Stomach smooth muscle (tissue), 2 donors: ENCODE measurements around the gene AAK1.
"Not testable (repeated sequence)": the region's sequence is repeated elsewhere in the genome, so short reads cannot be mapped to it uniquely, and the experiment has no call there.

Experiments
- H3K27ac ChIP-seq: one replicate; pipeline ENCODE4 v1.7.0; 2013; ENCODE audit warnings: mild to moderate bottlenecking, low read length, inconsistent platforms
- H3K27me3 ChIP-seq, 2 donors: one replicate each; pipeline ENCODE4 v1.7.0; 2013; ENCODE audit warnings: low read length in 2 of 2; ENCODE audit not compliant: insufficient read depth in 2 of 2, control insufficient read depth in 1 of 2
- H3K36me3 ChIP-seq, 2 donors: one replicate each; pipeline ENCODE4 v1.7.0; 2013; ENCODE audit warnings: low read length in 2 of 2; ENCODE audit not compliant: control insufficient read depth in 2 of 2, insufficient read depth in 2 of 2
- H3K4me1 ChIP-seq: one replicate; pipeline ENCODE4 v1.7.0; 2013; ENCODE audit warnings: low read length; ENCODE audit not compliant: control insufficient read depth, insufficient read depth
- H3K4me3 ChIP-seq, 2 donors: one replicate each; pipeline ENCODE4 v1.7.0; 2013; ENCODE audit warnings: low read length in 2 of 2
- H3K9ac ChIP-seq, 2 donors: one replicate each; pipeline ENCODE4 v1.7.0; 2013; ENCODE audit warnings: low read length in 2 of 2, mild to moderate bottlenecking in 1 of 2
- H3K9me3 ChIP-seq, 2 donors: one replicate each; pipeline ENCODE4 v1.7.0; 2013; ENCODE audit warnings: low read length in 2 of 2; ENCODE audit not compliant: control insufficient read depth in 2 of 2
- donor health status: healthy.
- donor health status: Pancreatic carcinoma.

The AAK1 gene

GRCh38 chr2:69438580-69438979 lies 205.0 kb downstream of the AAK1 start:
- Histone ChIP-seq H3K4me1 (peaks cover 19% of the 10 kb centered on the region), H3K9me3 (no peaks in the 10 kb centered on the region), H3K27me3 (no peaks in the 10 kb centered on the region), H3K4me3 (no peak overlapping the region), H3K27ac (peak overlapping the region; percentile 99), H3K36me3 (no peaks in the 10 kb centered on the region), H3K9ac (peak overlapping the region in 1 of 2 donors; percentile 87)

GRCh38 chr2:69437751-69438154 lies 205.8 kb downstream of the AAK1 start:
- peak overlapping the region; percentile 73 to 96 for H3K4me3 ChIP-seq

GRCh38 chr2:69436938-69437750 lies 206.4 kb downstream of the AAK1 start, which contains the start of gene NFU1:
NFU1 (minus strand) TSS chr2:69437435; CDS start chr2:69437422, 13 bp downstream.
- peak within 1 kb of the TSS; percentile 99 for H3K27ac ChIP-seq
- H3K9me3 ChIP-seq, result no peaks in the 10 kb centered on the region
- peaks cover 19% of the 10 kb centered on the region for H3K4me1 ChIP-seq
- no peaks in the 10 kb centered on the region for H3K36me3 ChIP-seq
- peak within 1 kb of the TSS; percentile 73 to 96 for H3K4me3 ChIP-seq
- H3K27me3 ChIP-seq, result no peaks in the 10 kb centered on the region
- peak within 1 kb of the TSS; percentile 87 to 98 for H3K9ac ChIP-seq

More at GRCh38 chr2:69437751-69438154, 205.8 kb downstream of the AAK1 start:
- peaks cover 19% of the 10 kb centered on the region for H3K4me1 ChIP-seq
- H3K36me3 ChIP-seq, result no peaks in the 10 kb centered on the region
- peak overlapping the region; percentile 99 for H3K27ac ChIP-seq
- no peaks in the 10 kb centered on the region for H3K27me3 ChIP-seq
- no peaks in the 10 kb centered on the region for H3K9me3 ChIP-seq
- peak overlapping the region; percentile 87 to 98 for H3K9ac ChIP-seq

DNA sequence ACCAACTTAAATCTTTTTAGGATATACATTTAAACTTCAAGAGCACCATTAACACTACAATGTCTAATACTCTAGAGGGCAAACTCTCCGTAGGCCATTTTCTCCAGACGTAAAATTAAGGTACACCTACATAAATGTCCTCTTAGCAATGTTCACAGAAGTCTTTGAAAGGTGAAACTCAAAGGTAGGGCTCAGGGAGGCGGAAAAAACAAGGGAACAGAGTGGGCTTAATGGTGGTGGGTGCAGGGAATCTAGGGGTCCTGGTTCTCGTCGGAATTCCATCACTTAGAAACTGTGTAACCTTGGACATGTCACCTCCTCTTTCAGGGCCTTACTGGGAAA lies 207.0 kb downstream of the AAK1 start:
- Histone ChIP-seq H3K27me3 (no peaks in the 10 kb centered on the region), H3K36me3 (no peaks in the 10 kb centered on the region), H3K4me1 (peaks cover 19% of the 10 kb centered on the region), H3K4me3 (peak overlapping the region; percentile 73 to 96), H3K27ac (peak overlapping the region; percentile 99), H3K9ac (peak overlapping the region; percentile 87 to 98), H3K9me3 (no peaks in the 10 kb centered on the region)

- peaks cover 19% of the 10 kb centered on the region for H3K4me1 ChIP-seq
- no peak overlapping the region for H3K9ac ChIP-seq
- no peaks in the 10 kb centered on the region for H3K27me3 ChIP-seq
- no peak overlapping the region for H3K27ac ChIP-seq
- H3K36me3 ChIP-seq, result peaks cover 7 to 15% of the 10 kb centered on the region in 2 donors
- H3K4me3 ChIP-seq, result peak overlapping the region in 1 of 2 donors; percentile 15
- H3K9me3 ChIP-seq, result no peaks in the 10 kb centered on the region
These were observed 208.8 kb downstream of the AAK1 start for GRCh38 chr2:69434753-69435152.

- Histone ChIP-seq H3K4me1 (no peaks in the 10 kb centered on the region), H3K9me3 (no peaks in the 10 kb centered on the region), H3K9ac (no peak overlapping the region), H3K27ac (no peak overlapping the region), H3K4me3 (no peak overlapping the region), H3K36me3 (peaks cover 13 to 20% of the 10 kb centered on the region in 2 donors), H3K27me3 (no peaks in the 10 kb centered on the region)
These were observed 213.9 kb downstream of the AAK1 start for GRCh38 chr2:69429491-69430183.

GRCh38 chr2:69428981-69429380 lies 214.6 kb downstream of the AAK1 start:
- no peaks in the 10 kb centered on the region for H3K4me1 ChIP-seq
- no peak overlapping the region for H3K27ac ChIP-seq
- H3K9ac ChIP-seq, result no peak overlapping the region
- H3K4me3 ChIP-seq, result no peak overlapping the region
- no peaks in the 10 kb centered on the region for H3K9me3 ChIP-seq
- H3K36me3 ChIP-seq, result peaks cover 13 to 20% of the 10 kb centered on the region in 2 donors
- no peaks in the 10 kb centered on the region for H3K27me3 ChIP-seq

GRCh38 chr2:69424419-69424818 lies 219.1 kb downstream of the AAK1 start:
- Histone ChIP-seq H3K4me3 (no peak overlapping the region), H3K9ac (no peak overlapping the region), H3K27me3 (no peaks in the 10 kb centered on the region), H3K4me1 (no peaks in the 10 kb centered on the region), H3K27ac (no peak overlapping the region), H3K36me3 (peaks cover 3 to 7% of the 10 kb centered on the region in 2 donors), H3K9me3 (no peaks in the 10 kb centered on the region)

DNA sequence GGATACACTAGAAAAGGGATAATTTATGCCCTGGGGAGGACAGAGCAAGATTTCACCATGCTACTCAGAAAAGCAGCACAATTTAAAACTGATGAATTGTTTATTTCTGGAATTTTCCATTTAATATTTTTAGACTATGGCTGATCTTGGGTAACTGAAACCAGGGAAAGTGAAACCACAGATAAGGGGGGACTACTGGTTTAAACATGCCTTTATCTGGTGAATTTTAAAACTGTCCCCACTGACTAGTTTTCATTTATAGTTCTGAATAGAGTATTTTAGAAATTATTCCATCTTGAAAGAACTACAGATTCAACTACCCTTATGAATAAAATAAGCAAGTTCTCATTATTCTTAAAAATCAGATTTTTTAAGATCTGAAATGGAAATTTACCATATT lies 221.3 kb downstream of the AAK1 start:
- no peaks in the 10 kb centered on the region for H3K4me1 ChIP-seq
- H3K9ac ChIP-seq, result no peak overlapping the region
- H3K4me3 ChIP-seq, result no peak overlapping the region
- H3K27ac ChIP-seq, result no peak overlapping the region
- H3K36me3 ChIP-seq, result peaks cover 7 to 14% of the 10 kb centered on the region in 2 donors
- no peaks in the 10 kb centered on the region for H3K27me3 ChIP-seq
- H3K9me3 ChIP-seq, result no peaks in the 10 kb centered on the region

GRCh38 chr2:69419111-69419510 lies 224.4 kb downstream of the AAK1 start:
- not testable (repeated sequence) for H3K4me3 ChIP-seq, H3K4me1 ChIP-seq, H3K27me3 ChIP-seq, H3K27ac ChIP-seq, H3K9me3 ChIP-seq, H3K9ac ChIP-seq
- peaks cover 11 to 16% of the 10 kb centered on the region in 2 donors for H3K36me3 ChIP-seq

DNA sequence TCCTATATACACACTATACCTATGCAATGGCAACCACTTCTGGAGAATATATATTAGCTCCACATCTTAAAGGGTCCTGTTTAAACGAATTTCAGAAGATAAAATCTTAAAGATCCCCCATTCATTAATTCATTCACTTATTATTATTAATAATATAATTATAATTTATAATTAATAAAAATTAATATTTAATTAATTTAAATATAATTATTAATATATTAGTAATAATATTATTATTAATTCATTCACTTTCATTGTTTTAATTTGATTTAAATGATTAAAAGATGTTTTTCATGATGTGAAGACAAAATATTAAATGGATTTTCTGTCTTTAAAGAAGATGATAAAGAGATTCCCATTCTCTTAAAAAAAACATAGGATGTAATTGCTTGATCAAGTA lies 227.4 kb downstream of the AAK1 start:
- Histone ChIP-seq H3K4me1 (no peaks in the 10 kb centered on the region), H3K27ac (no peak overlapping the region), H3K36me3 (peaks cover 11 to 13% of the 10 kb centered on the region in 2 donors), H3K9me3 (no peaks in the 10 kb centered on the region), H3K4me3 (no peak overlapping the region), H3K27me3 (no peaks in the 10 kb centered on the region), H3K9ac (no peak overlapping the region)
